H7 (cell line): Measurements from ENCODE around the gene DCLK1. TPM values are rescaled to one million over a fixed set of nuclear protein-coding genes. Genes with fewer than 3 reads are reported as not detected.

Experiments used
- DNase-seq: peaks from one replicate; pipeline ENCODE4 v3.0.0; 2012
- H3K27me3 ChIP-seq: 2 replicates; pipeline ENCODE4 v1.6.0; 2011; ENCODE audit warnings: mild to moderate bottlenecking, low read length; ENCODE audit not compliant: control insufficient read depth, insufficient read depth
- H3K36me3 ChIP-seq: replicated peaks from 2 replicates; pipeline ENCODE4 v1.5.1; 2011; ENCODE audit warnings: low read length; ENCODE audit not compliant: control insufficient read depth, insufficient read depth
- H3K4me3 ChIP-seq: 2 replicates; pipeline ENCODE4 v1.5.1; 2011; ENCODE audit warnings: low read depth, mild to moderate bottlenecking, control low read depth, low read length, moderate library complexity; ENCODE audit not compliant: insufficient read depth
- total RNA-seq: library from RNA; depleted of rRNA; stranded (reverse); fragments of >200 nt; shearing (Covaris generic); gene quantifications from 2 replicates; pipeline ENCODE4 v1.2.3, GENCODE V29; 2014

Gene DCLK1
- total RNA-seq, 1 experiment from 2014 or later, result 10.4 TPM

GRCh38 chr13:36014763-36015162 lies 116.4 kb downstream of the DCLK1 start:
- no peaks in the 10 kb centered on the region for H3K36me3 ChIP-seq
- no peak for DNase-seq
- H3K27me3 ChIP-seq, result no peaks in the 10 kb centered on the region
- no peak overlapping the region for H3K4me3 ChIP-seq

DNA sequence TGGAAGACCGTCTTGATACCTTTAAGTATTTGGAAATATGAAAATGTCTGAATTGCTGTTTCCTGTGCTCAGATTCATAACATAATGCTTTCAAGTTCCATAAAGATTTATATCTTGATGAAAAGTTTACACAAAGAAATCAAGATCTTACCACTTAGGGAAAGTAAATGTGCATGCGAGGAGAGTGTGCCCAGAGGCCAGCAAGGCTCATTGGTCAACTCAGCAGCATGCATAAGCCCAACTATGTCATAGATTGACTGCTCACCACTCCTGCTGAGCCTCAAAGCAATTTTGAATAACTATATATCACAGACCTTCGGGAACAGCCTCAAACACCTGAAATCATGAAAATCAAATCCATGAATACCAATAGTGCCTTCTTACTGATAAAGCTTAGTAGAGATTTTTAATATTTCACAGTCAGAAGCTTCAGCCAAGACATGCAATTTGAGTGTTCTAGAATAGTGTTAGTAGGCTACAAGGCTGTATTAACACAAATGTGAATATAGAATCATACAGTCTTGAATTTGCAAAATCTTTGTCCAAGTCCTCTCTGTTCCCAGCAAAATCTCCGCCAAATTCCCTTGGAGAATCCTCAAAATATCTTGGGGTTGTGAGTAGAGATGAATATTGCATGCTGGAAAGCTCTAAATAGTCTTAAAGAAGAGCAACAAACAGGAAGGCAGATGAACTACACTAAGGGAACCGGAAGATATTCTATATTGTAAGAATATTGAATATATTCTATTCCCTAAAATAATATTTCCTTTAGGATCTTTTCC lies 124.1 kb downstream of the DCLK1 start:
- H3K27me3 ChIP-seq, result no peaks in the 10 kb centered on the region
- H3K4me3 ChIP-seq, result no peak overlapping the region
- H3K36me3 ChIP-seq, result no peaks in the 10 kb centered on the region
- no peak for DNase-seq

- Histone ChIP-seq H3K27me3 (no peaks in the 10 kb centered on the region), H3K4me3 (no peak overlapping the region), H3K36me3 (no peaks in the 10 kb centered on the region)
- DNase-seq, result no peak
Measured at GRCh38 chr13:36006347-36006746, 124.8 kb downstream of the DCLK1 start.

GRCh38 chr13:36001561-36001960 lies 129.6 kb downstream of the DCLK1 start:
- Histone ChIP-seq H3K36me3 (no peaks in the 10 kb centered on the region), H3K27me3 (no peaks in the 10 kb centered on the region), H3K4me3 (no peak overlapping the region)
- DNase-seq, result no peak

DNA sequence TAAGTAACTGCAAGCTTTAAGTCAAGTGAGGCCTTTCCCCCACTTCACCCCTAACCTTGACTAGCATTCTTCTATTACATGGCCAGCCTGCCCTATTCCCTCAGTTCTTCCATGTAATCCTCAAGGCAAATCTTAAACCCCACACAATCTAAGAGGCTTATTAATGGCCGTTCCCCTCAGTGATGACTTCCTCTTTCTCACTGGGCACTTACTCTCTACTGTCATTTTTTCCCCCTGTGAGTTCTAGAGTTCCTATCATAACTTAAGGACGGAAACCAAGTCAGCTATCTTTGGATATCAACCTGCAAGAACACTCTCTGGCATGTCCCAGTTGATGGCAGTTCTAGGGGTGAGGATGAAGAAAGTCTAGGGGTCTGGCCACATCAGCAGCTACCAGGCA lies 131.2 kb downstream of the DCLK1 start:
- H3K36me3 ChIP-seq, result no peaks in the 10 kb centered on the region
- DNase-seq, result no peak
- no peak overlapping the region for H3K4me3 ChIP-seq
- no peaks in the 10 kb centered on the region for H3K27me3 ChIP-seq

- no peaks in the 10 kb centered on the region for H3K36me3 ChIP-seq
- H3K4me3 ChIP-seq, result no peak overlapping the region
Measured at GRCh38 chr13:35996360-35996759, 134.8 kb downstream of the DCLK1 start.

GRCh38 chr13:35995136-35995535 lies 136.0 kb downstream of the DCLK1 start:
- DNase-seq, result no peak
- H3K36me3 ChIP-seq, result no peaks in the 10 kb centered on the region
- H3K4me3 ChIP-seq, result no peak overlapping the region
- H3K27me3 ChIP-seq, result no peaks in the 10 kb centered on the region

More at GRCh38 chr13:35996360-35996759, 134.8 kb downstream of the DCLK1 start:
- no peak for DNase-seq
- no peaks in the 10 kb centered on the region for H3K27me3 ChIP-seq

DNA sequence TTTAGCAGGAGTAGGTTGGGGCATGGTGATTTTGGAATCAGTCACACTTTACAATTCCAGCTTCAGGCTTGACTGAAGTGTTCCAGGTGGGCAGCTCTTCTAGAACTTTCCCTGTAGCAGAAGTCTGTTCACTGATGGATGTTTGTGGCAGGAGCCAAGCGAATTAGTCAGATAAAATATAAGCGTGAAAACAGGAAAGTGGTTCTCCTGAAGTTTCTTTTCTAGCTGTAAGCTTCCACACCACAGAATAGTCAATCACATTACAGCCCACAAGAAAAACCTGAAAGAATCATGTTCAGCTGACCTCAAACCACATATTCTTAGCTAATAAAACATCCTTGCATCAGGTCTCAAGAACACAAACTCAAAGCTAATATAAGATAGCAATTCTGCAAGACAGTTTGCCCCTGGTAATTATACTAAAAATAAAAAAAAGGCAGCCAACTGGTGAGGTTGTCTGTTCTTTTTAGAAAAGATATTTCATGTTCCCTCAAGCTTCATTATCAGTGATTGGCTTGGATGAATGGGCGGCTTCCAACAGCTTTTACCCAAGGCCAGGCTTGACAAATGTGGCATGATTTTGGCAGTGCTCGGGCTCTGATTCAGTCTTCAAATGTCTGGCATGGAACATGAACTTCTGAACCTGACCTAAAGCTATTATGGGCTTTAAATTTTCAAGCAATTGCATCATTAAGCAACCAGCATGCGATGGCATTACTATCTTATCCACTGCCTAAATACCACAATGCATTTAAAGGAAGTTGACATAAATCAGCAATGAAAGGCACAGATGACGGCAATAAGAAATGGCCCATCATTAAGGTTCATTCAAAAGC lies 136.8 kb downstream of the DCLK1 start:
- no peak overlapping the region for H3K4me3 ChIP-seq
- no peaks in the 10 kb centered on the region for H3K27me3 ChIP-seq
- no peaks in the 10 kb centered on the region for H3K36me3 ChIP-seq
- no peak for DNase-seq

- Histone ChIP-seq H3K36me3 (no peaks in the 10 kb centered on the region), H3K27me3 (no peaks in the 10 kb centered on the region), H3K4me3 (no peak overlapping the region)
- no peak for DNase-seq
Measured at GRCh38 chr13:35993686-35994085, 137.5 kb downstream of the DCLK1 start.

- no peak for DNase-seq
- H3K4me3 ChIP-seq, result no peak overlapping the region
- H3K27me3 ChIP-seq, result no peaks in the 10 kb centered on the region
- no peaks in the 10 kb centered on the region for H3K36me3 ChIP-seq
Measured at GRCh38 chr13:35992964-35993363, 138.2 kb downstream of the DCLK1 start.

- no peaks in the 10 kb centered on the region for H3K27me3 ChIP-seq
- no peak for DNase-seq
- H3K36me3 ChIP-seq, result no peaks in the 10 kb centered on the region
- H3K4me3 ChIP-seq, result no peak overlapping the region
Measured at GRCh38 chr13:35990196-35990595, 141.0 kb downstream of the DCLK1 start.

DNA sequence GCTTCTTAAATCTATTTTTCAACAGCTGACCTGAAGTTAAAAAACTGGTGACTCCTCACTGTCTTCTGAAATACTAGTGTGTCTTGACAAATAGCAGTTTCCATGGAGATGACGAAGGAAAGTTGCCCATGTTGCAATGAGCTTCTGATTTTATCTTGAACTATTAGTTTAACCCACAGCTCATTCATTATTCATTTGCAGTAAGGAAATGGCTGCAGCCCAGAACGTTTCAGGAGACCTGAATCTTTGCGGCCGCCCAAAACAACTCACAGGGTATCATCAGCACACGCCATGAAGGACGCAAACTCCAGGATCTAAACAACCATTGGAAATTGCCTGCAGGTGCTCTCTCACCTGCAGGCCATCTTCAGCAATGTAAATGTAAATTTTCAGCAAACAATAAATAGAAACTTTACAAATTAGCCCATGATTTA lies 142.5 kb downstream of the DCLK1 start:
- Histone ChIP-seq H3K4me3 (no peak overlapping the region), H3K27me3 (no peaks in the 10 kb centered on the region), H3K36me3 (no peaks in the 10 kb centered on the region)
- DNase-seq, result no peak

DNA sequence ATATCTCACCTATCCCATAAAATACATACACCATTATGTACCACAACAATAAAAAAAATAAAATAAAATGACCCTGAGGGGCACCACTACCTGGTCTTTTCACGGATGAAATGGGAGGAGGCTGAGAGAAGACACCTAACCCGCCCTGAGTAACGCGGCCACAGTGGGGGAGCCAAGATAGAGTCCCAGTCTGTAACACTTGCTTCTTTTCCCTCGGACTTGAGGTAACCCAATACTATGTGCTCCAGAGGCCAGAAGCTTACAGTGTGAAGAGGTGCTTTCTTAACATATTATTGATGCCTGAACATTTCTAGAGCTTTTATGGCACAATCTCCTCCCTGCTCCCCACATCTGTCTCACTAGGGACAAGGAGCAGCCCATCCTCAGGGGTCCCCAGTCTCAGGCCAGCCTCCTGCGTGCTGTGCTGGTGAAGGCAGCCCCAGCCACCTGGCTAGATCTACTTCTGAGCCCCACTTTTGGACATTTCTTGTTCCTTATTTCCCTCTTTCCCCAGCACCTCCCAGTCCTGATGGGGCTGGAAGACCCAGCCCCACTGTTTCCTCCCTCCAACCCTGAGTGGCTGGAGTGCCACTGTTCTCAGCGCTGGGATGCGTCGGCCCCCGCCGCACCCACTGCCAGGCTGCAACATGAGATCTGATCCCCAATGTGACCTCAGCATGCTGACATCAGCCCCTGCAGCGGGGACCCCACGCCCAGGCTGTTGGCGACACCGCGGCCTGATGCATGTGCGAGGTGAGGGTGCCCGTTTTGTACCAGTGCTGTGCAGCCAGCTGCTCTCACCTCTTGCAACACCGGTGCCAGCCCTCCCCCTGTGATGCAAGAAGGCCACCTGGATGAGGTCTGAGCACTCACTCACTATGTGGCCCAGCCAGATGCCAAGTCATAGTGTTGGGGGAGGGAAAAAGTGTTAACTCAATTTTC lies 143.3 kb downstream of the DCLK1 start:
- no peak overlapping the region for H3K4me3 ChIP-seq
- no peaks in the 10 kb centered on the region for H3K27me3 ChIP-seq
- peak; percentile 62 for DNase-seq
- H3K36me3 ChIP-seq, result no peaks in the 10 kb centered on the region

GRCh38 chr13:35984776-35985453 lies 146.3 kb downstream of the DCLK1 start:
- no peaks in the 10 kb centered on the region for H3K27me3 ChIP-seq

More at GRCh38 chr13:35984776-35985453, 146.3 kb downstream of the DCLK1 start:
- peak; percentile 39 for DNase-seq
- no peak overlapping the region for H3K4me3 ChIP-seq
- no peaks in the 10 kb centered on the region for H3K36me3 ChIP-seq
